ENCODE data around the gene GABRG3.

DNA sequence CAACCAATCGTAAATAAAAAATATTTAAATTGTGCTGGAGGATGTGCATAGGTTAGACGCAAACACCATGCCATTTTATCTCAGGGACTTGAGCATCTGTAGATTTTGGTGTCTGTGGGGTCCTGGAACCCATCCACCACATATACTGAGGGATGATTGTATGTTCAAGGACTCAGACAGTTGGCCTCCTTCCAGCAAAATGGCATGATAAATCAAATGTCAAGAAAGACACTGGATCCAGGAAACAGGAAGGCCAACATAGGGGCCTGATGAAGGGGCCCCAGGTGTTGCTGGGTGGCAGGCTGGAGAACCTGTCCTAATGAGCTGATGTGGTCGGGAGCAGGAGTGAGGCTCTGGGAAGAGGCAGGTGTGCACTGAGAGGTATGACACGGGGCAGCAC, 289.5 kb downstream of the GABRG3 start:
- TF ChIP-seq ZNF274 (IDR thresholded peaks at IDR 0.05; ENCODE audit: low read depth, low read length): no peak
- TF ChIP-seq SUZ12 (IDR thresholded peaks at IDR 0.05; ENCODE audit: extremely low read depth, insufficient read depth, insufficient read length): no peak
